Mesothelial cell of epicardium (in vitro differentiated cells): ENCODE results near the gene RNASE1. TPM values are rescaled to one million over a fixed set of nuclear protein-coding genes. Genes with fewer than 3 reads are reported as not detected.

ENCODE experiments used
- DNase-seq, 2 experiments: peaks; one replicate each; pipeline ENCODE4 v3.0.0; 2021; ENCODE audit warnings: low spot score in 2 of 2; ENCODE audit not compliant: unreplicated experiment in 2 of 2
- H3K27ac Mint-ChIP-seq: 2 replicates; pipeline ENCODE4 v1.8.0; 2021; ENCODE audit warnings: mixed read lengths
- H3K27me3 Mint-ChIP-seq: 2 replicates; pipeline ENCODE4 v1.8.0; 2021; ENCODE audit warnings: low read depth, mixed read lengths
- H3K36me3 Mint-ChIP-seq: 2 replicates; pipeline ENCODE4 v1.8.0; 2021; ENCODE audit warnings: mixed read lengths
- H3K4me1 Mint-ChIP-seq: 2 replicates; pipeline ENCODE4 v1.8.0; 2021; ENCODE audit warnings: mixed read lengths
- H3K4me3 Mint-ChIP-seq: 2 replicates; pipeline ENCODE4 v1.8.0; 2021; ENCODE audit warnings: mild to moderate bottlenecking, moderate library complexity, mixed read lengths
- H3K9me3 Mint-ChIP-seq: 2 replicates; pipeline ENCODE4 v1.8.0; 2021; ENCODE audit warnings: mixed read lengths
- CTCF ChIP-seq: fragments of 200-600 bp; sonication (generic); IDR thresholded peaks from one replicate; pipeline ENCODE4 v1.5.0; 2021; ENCODE audit warnings: antibody characterized with exemption; ENCODE audit not compliant: unreplicated experiment
- total RNA-seq: library from RNA; stranded (reverse); gene quantifications from 3 replicates; pipeline ENCODE4 v1.2.1, GENCODE V29; 2021

Gene RNASE1
- total RNA-seq, 1 donor from 2014 or later: 14.8 TPM

GRCh38 chr14:20790464-20791116, 12.1 kb downstream of the RNASE1 start:
- H3K9me3 Mint-ChIP-seq: no peaks in the 10 kb centered on the region

GRCh38 chr14:20789230-20789813, 13.3 kb downstream of the RNASE1 start:
- H3K27me3 Mint-ChIP-seq: no peaks in the 10 kb centered on the region
- no peak overlapping the region for H3K27ac Mint-ChIP-seq
- DNase-seq: no peak
- TF ChIP-seq CTCF: no peak
- no peaks in the 10 kb centered on the region for H3K9me3 Mint-ChIP-seq
- no peak overlapping the region for H3K4me3 Mint-ChIP-seq
- peaks cover 7% of the 10 kb centered on the region for H3K4me1 Mint-ChIP-seq
- no peaks in the 10 kb centered on the region for H3K36me3 Mint-ChIP-seq

More at GRCh38 chr14:20790464-20791116, 12.1 kb downstream of the RNASE1 start:
- Mint-ChIP-seq H3K36me3 (no peaks in the 10 kb centered on the region), H3K27ac (no peak overlapping the region), H3K4me3 (no peak overlapping the region), H3K27me3 (no peaks in the 10 kb centered on the region), H3K4me1 (peaks cover 7% of the 10 kb centered on the region)
- no peak for DNase-seq
- no peak for TF ChIP-seq CTCF

DNA sequence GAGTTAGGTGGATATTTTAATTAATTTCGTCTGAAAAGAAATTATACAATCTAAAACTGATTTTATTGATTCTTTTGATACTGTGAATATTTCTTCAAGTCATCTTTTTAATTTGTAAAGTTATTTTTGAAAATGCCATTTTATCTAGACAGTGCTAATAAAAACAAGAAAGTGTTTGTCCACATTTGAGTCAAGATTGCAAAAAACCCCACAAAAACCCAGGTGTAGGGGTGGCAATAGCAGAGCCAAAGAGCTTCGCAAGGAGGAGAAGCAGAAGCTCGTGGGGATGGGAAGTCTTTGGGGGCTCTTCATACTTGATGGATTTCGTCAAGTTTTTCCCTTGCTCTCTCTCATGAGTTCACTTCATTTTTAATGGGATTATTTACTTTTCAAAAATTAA, 15.6 kb downstream of the RNASE1 start:
- H3K4me3 Mint-ChIP-seq: no peak overlapping the region
- H3K27ac Mint-ChIP-seq: no peak overlapping the region
- TF ChIP-seq CTCF: no peak
- H3K9me3 Mint-ChIP-seq: no peaks in the 10 kb centered on the region
- peaks cover 14% of the 10 kb centered on the region for H3K4me1 Mint-ChIP-seq
- no peaks in the 10 kb centered on the region for H3K36me3 Mint-ChIP-seq
- DNase-seq: no peak
- no peaks in the 10 kb centered on the region for H3K27me3 Mint-ChIP-seq

DNA sequence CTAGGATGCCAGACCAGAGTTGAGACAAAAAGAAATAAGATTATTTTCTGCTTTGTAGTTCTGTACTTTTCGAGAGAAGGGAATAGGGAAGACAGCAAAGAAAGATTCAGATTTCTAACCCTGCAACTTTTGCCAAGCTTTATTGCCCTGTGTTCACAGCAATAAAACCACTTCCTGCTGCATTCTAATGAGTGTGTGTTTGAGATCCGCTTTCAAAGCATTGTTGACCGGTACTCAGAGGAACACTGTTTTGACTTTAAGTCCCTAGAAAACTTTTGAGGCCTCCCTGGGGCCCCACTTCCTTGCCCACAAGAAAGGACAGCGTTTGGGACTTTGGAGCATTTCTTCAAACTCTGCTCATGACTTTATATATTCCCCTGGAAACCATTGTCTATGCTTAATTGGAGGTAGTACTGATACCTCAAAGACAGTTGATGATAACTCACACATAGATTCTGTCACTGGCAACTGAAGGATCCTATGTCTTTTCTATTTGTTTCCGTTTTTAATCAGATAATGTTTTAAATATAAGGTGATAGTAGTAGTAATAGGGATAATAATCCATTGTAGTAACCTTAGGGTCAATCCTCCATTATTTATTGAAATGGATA, 20.3 kb downstream of the RNASE1 start:
- TF ChIP-seq CTCF: no peak
- Mint-ChIP-seq H3K9me3 (no peaks in the 10 kb centered on the region), H3K4me1 (peaks cover 20% of the 10 kb centered on the region), H3K36me3 (no peaks in the 10 kb centered on the region), H3K4me3 (peak overlapping the region; percentile 30), H3K27ac (peak overlapping the region; percentile 93), H3K27me3 (no peaks in the 10 kb centered on the region)
- DNase-seq: no peak

- DNase-seq: no peak
- Mint-ChIP-seq H3K9me3 (no peaks in the 10 kb centered on the region), H3K4me1 (peaks cover 20% of the 10 kb centered on the region), H3K27me3 (no peaks in the 10 kb centered on the region), H3K27ac (peak overlapping the region; percentile 93), H3K36me3 (no peaks in the 10 kb centered on the region), H3K4me3 (peak overlapping the region; percentile 30)
- no peak for TF ChIP-seq CTCF
These were observed 20.8 kb downstream of the RNASE1 start for GRCh38 chr14:20781803-20782202.
